GM13976 (cell line): ENCODE measurements around the gene GTF2IRD1.

Experiments
- DNase-seq: peaks from one replicate; pipeline ENCODE4 v3.0.0; 2012; ENCODE audit warnings: low spot score
- CTCF ChIP-seq: IDR thresholded peaks from 2 replicates; pipeline ENCODE4 v1.5.1; 2012; ENCODE audit warnings: borderline replicate concordance, mild to moderate bottlenecking; ENCODE audit not compliant: insufficient read depth; ENCODE audit errors: extremely low read depth, missing control alignments, control extremely low read depth
- in situ Hi-C: fragments of 300-500 bp; cut with MboI; formaldehyde crosslinking; loops from one replicate; pipeline ENCODE4 v1.12.0; 2022; ENCODE audit warnings: low sequenced_read_pairs, mixed read lengths, inconsistent platforms; ENCODE audit not compliant: unreplicated experiment

The GTF2IRD1 gene

GRCh38 chr7:74443543-74444247, 10.0 kb upstream of the GTF2IRD1 start:
- in situ Hi-C loops: loop anchor here (10.0 kb wide), 1 partner anchor 91 kb away; no protein-coding TSS in a partner anchor
- TF ChIP-seq CTCF: no peak
- DNase-seq: no peak

GRCh38 chr7:74449144-74449543, 4.6 kb upstream of the GTF2IRD1 start:
- DNase-seq: no peak
- TF ChIP-seq CTCF: no peak
- in situ Hi-C loops: loop anchor here (10.0 kb wide), 1 partner anchor 86 kb away; no protein-coding TSS in a partner anchor

- peak; percentile 88 for DNase-seq
- in situ Hi-C loops: loop anchor here (10.0 kb wide), 1 partner anchor 85 kb away; no protein-coding TSS in a partner anchor
- peak; percentile 79 for TF ChIP-seq CTCF
These were observed 3.8 kb upstream of the GTF2IRD1 start for GRCh38 chr7:74449809-74450397.

- in situ Hi-C loops: no loop called here
- no peak for TF ChIP-seq CTCF
- no peak for DNase-seq
These were observed 871 bp upstream of the GTF2IRD1 start for GRCh38 chr7:74452748-74453321.

GRCh38 chr7:74454021-74454924, 567 bp downstream of the GTF2IRD1 start:
- in situ Hi-C loops: no loop called here
- no peak for DNase-seq
- TF ChIP-seq CTCF: no peak

GRCh38 chr7:74454925-74455288, 1.2 kb downstream of the GTF2IRD1 start:
- in situ Hi-C loops: no loop called here
- no peak for TF ChIP-seq CTCF
- DNase-seq: no peak
